ENCODE measurements around the gene GALNT2.

Gene GALNT2

GRCh38 chr1:230268371-230269170 is 201.5 kb downstream of the GALNT2 start:
- DNase-seq: no peak

GRCh38 chr1:230270185-230270558 is 203.1 kb downstream of the GALNT2 start:
- DNase-seq: no peak

- peak; percentile 50 for DNase-seq
Observed at GRCh38 chr1:230270559-230271281, 203.7 kb downstream of the GALNT2 start.

GRCh38 chr1:230271300-230272035 is 204.4 kb downstream of the GALNT2 start:
- no peak for DNase-seq

GRCh38 chr1:230272557-230272956 is 205.5 kb downstream of the GALNT2 start:
- DNase-seq: no peak

GRCh38 chr1:230273141-230273710 is 206.2 kb downstream of the GALNT2 start:
- no peak for DNase-seq

GRCh38 chr1:230274254-230274653 is 207.2 kb downstream of the GALNT2 start:
- no peak for DNase-seq

GRCh38 chr1:230276401-230276800 is 209.4 kb downstream of the GALNT2 start:
- DNase-seq: no peak

- no peak for DNase-seq
Observed at GRCh38 chr1:230277201-230278025, 210.4 kb downstream of the GALNT2 start.

- no peak for DNase-seq
Observed at GRCh38 chr1:230278376-230278775, 211.3 kb downstream of the GALNT2 start.

GRCh38 chr1:230278871-230279582 is 212.0 kb downstream of the GALNT2 start:
- no peak for DNase-seq

GRCh38 chr1:230279583-230279945 is 212.5 kb downstream of the GALNT2 start:
- DNase-seq: no peak

GRCh38 chr1:230280054-230280795 is 213.2 kb downstream of the GALNT2 start:
- DNase-seq: no peak

GRCh38 chr1:230280906-230281413 is 213.9 kb downstream of the GALNT2 start:
- no peak for DNase-seq

GRCh38 chr1:230281556-230281955 is 214.5 kb downstream of the GALNT2 start:
- no peak for DNase-seq

- DNase-seq: no peak
Observed at GRCh38 chr1:230282157-230282556, 215.1 kb downstream of the GALNT2 start.

- no peak for DNase-seq
Observed at GRCh38 chr1:230283678-230284077, 216.6 kb downstream of the GALNT2 start.

- no peak for DNase-seq
Observed at GRCh38 chr1:230284891-230285290, 217.9 kb downstream of the GALNT2 start.

- DNase-seq: no peak
Observed at GRCh38 chr1:230285351-230285750, 218.3 kb downstream of the GALNT2 start.

- no peak for DNase-seq
Observed at GRCh38 chr1:230286166-230286889, 219.3 kb downstream of the GALNT2 start.
